Activated CD8-positive, alpha-beta memory T cell treated with anti-CD3 and anti-CD28 coated beads for 4 hours (primary cell): ENCODE data around the gene NCL.
A peak's percentile ranks its signal among the peaks of the same experiment; 100 is the strongest.
"Not testable (repeated sequence)": the region's sequence is repeated elsewhere in the genome, so short reads cannot be mapped to it uniquely, and the experiment has no call there.

ENCODE experiments used
- DNase-seq, 2 donors: peaks; one replicate each; pipeline ENCODE4 v3.0.0-alpha.2; 2020; ENCODE audit warnings: low read depth in 2 of 2

The NCL gene

GRCh38 chr2:231467613-231468530 is 3.6 kb upstream of the NCL start:
- DNase-seq = no peak

DNA sequence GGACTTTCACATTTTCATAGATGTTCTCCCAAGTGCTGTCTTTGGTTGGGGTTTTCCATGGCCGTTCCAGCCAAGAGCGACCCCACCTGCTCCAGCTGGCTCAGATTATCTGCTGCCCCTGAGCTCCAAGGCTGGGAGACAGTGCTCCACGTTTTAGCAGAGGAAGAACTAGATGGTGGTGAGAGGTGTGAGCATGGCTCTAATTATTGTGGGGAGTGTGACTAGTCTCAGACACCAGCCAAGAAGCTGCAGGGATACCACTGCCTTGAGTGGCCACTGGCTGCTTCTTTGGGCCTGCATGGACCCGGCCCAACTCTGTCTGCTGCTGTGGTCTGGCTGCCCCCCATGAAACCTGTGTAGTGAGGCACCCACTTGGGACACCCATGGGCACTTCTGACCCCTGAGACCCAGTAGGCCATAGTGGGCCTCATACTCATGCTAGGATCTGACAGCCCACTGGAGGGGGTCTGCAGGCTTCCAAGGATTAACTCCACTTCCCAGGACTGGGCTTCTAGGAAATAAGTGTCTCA is 2.8 kb upstream of the NCL start:
- no peak for DNase-seq

GRCh38 chr2:231464576-231465540 is 574 bp upstream of the NCL start:
- peak; percentile 96 to 99 for DNase-seq

GRCh38 chr2:231462729-231463465 is 1.4 kb downstream of the NCL start:
- no peak for DNase-seq

- no peak for DNase-seq
Measured at GRCh38 chr2:231461516-231461971, 2.7 kb downstream of the NCL start.

DNA sequence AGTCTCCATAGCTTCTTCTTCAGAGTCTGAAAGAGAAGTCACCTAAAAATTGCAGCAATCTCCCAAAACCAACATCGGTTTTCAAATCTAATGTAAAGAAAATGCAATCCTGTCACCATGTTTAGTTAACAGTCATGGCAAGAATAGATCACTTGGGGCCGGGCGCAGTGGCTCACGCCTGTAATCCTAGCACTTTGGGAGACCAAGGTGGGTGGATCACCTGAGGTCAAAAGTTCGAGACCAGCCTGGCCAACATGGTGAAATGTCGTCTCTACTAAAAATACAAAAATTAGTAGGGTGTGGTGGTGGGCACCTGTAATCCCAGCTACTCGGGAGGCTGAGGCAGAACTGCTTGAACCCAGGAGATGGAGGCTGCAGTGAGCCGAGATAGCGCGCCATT is 3.4 kb downstream of the NCL start:
- DNase-seq = not testable (repeated sequence)

GRCh38 chr2:231460073-231460835 is 4.0 kb downstream of the NCL start:
- no peak for DNase-seq

DNA sequence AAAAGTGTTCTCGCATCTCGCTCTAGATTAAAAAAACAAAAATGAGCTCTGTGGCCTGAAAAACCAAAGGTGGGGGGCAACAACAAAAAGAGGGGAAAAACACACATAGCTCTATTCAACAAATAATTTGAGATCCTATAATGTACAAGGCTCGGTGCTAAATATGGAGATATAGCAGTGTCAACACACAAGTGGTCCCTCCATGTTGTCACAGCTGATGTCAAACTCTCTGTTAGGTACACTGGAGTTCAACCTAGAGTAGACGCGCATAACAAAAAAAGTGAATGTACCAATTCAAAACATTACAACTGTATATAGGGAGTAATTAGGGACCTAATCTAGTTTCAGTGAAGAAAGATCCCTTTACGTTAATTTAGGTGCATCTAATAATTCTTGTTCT is 5.9 kb downstream of the NCL start:
- DNase-seq = no peak

- no peak for DNase-seq
Measured at GRCh38 chr2:231457101-231457500, 7.2 kb downstream of the NCL start.

DNA sequence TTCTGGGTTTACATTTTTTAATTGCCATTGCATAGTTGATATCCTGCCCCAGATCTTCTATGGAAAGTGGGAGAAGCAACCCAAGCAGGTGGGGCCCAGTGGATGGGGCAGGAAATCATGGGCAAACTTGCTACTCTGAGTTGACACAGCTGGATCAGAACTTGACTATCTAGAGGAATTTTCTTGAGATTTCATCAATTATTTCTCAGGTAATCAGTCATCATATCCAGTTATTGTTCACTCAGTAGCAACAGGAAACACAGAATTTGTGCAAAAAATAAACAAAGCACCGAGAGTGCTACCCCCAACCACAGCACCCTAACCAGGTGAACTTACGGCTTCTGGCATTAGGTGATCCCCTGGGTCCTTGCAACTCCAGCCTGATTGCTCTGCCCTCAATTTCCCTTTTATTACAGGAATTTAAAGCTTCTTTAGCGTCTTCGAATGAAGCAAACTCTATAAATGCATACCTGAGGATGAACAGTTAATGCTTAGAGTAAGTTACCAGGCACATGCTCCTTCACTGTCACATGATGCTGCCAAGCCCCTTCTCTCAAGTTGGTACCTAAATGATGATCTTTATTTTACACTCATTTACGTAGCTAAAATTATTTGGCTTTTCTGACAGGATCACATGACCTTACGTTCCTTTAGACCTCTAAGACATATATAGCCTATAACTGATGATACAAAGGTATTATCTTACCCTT is 7.8 kb downstream of the NCL start:
- no peak for DNase-seq

- no peak for DNase-seq
Measured at GRCh38 chr2:231455890-231456289, 8.4 kb downstream of the NCL start.

DNA sequence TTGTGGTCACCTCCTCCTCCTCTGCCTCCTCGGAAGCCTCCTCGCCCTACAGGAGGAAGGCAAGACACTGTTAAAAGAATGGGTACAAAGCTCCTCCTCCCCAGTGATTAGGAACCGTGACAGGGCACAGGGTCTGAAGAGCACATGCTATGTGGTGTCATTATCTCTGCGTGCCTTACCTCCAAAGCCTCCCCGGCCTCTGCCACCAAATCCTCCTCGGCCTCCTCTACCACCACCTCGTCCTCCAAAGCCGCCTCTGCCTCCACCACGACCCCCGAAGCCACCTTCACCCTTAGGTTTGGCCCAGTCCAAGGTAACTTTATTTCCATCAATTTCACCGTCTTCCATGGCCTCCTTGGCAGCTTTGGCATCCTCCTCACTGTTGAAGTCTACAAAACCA is 9.1 kb downstream of the NCL start:
- DNase-seq = no peak

GRCh38 chr2:231454361-231454791 is 9.9 kb downstream of the NCL start:
- DNase-seq = no peak

- no peak for DNase-seq
Measured at GRCh38 chr2:231452799-231453508, 11.3 kb downstream of the NCL start.

DNA sequence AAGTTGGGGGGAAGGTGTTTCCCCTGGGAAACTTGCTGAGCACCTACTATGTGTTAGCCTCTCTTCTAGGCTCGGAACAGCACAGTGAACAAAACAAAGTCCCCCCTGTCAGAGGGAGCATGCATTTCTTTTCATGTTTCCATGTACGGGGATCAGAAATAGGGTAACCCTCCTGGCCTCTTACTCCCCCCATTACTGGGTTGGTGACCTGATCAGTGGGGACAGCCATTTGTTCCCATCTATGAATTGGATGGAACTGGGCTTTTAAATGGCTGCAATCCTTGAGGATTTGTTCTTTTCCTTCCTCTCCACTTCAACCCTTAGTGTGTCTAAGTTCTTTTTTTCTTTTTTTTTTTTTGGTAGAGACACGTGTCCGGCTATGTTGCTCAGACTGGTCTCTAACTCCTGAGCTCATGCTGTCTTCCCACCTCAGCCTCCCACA is 13.7 kb downstream of the NCL start:
- DNase-seq = no peak

DNA sequence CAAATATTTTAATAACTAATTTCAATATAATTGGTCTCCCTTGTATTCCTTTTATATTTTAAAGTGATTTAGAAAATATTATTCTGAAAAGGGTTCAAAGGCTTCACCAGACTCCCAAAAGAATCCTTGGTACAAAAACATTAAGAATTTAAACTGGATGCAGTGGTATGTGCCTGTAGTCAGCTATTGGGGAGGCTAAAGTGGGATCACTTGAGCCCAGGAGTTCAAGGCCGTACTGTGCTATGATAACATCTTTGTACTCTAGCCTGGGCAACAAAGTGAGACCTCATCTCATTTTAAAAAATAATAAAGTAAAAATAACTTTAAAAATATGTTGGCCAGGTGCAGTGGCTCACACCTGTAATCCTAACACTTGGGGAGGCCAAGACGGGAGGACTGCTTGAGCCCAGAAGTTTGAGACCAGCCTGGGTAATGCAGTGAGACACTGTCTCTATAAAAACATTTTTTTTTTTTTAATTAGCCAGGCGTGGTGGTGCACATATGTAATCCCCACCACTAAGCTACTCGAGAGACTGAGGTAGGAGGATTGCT is 14.7 kb downstream of the NCL start:
- DNase-seq = no peak

DNA sequence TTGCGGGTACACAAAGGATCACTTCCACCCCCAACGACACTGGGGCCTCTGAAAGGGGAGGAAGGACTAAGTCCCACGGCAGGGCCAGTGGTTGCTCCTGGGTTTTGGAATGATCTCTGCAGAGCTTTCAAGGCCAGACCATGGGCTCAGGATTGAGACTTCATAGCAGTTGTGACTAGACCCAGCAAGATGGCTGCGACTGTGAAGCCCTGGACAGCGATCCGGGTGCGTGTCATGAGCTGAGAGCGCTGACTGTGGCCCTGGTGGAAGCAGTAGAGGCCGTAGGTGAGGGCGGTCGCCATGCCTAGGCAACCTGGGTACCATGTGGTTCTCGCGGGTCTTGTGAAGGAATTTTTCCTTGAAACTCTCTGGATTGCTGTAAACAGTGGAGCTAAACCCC is 27.3 kb downstream of the NCL start:
- DNase-seq = no peak

DNA sequence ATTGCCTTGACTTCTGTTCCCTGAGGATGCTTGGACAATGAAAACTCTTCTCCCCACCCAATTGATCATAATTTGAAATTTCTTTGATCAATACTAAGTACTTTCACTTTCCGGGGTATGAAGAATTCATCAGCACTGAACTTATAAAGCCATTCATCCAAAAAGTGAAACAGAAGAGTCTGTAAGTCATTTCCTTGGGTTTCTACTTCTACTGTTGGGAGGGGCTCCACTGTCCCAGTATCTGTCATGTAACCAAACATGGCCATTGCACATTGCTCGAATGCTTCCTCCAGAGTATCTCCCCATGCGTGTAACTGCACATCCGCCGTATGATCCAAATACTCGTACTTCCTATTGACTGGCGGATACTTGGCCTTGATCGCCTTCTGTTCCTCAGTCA is 30.3 kb downstream of the NCL start:
- no peak for DNase-seq

DNA sequence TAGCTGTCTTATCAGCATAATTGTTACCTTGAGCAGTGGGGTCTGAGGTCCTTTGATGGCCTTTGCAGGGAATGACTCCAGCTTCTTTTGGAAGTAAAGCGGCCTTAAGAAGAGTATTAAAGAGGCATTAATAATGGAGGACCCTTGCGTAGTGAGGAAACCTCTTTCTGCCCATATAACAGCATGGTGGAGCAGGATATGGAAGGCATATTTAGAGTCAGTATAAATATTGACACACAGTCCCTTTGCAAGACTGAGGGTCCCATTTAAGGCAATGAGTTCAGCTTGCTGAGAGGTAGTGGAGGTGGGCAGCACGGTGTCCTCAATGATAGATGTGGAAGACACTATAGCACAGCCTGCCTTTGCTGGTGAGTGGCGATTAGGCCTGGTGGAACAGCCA is 32.7 kb downstream of the NCL start:
- no peak for DNase-seq
